ENCODE data around the gene NPSR1. TPM values are rescaled to one million over a fixed set of nuclear protein-coding genes. Genes with fewer than 3 reads are reported as not detected.

Gene NPSR1
- total and polyA plus RNA-seq, 2 experiments from 2014 or later: not detected

GRCh38 chr7:34718867-34719266 lies 60.8 kb downstream of the NPSR1 start:
- no peaks in the 10 kb centered on the region for H3K9me2 ChIP-seq (replicated peaks; ENCODE audit: insufficient read depth)
- no peak overlapping the region for H2AFZ ChIP-seq
- WGBS (ENCODE audit: low lambda C conversion rate, missing lambda C conversion rate): 25% methylated on average over 1 of the region's 1 CpG
- H3K27me3 ChIP-seq: no peaks in the 10 kb centered on the region
- H4K20me1 ChIP-seq (ENCODE audit: insufficient read depth, poor library complexity, severe bottlenecking): no peaks in the 10 kb centered on the region
- no peak for TF ChIP-seq EZH2phosphoT487 (IDR thresholded peaks at IDR 0.05; ENCODE audit: low read depth, severe bottlenecking, unreplicated experiment)
- H3K4me3 ChIP-seq: no peak overlapping the region
- H3K79me2 ChIP-seq: no peaks in the 10 kb centered on the region
- no peaks in the 10 kb centered on the region for H3K4me1 ChIP-seq (ENCODE audit: insufficient read depth)
- H3K36me3 ChIP-seq (replicated peaks; ENCODE audit: insufficient read depth, low read depth): no peaks in the 10 kb centered on the region
- H3K9me3 ChIP-seq (ENCODE audit: low read depth): no peaks in the 10 kb centered on the region
- H3K27ac ChIP-seq: no peak overlapping the region
- H3K4me2 ChIP-seq: peak overlapping the region; percentile 24
- no peak for DNase-seq (ENCODE audit: low spot score)

GRCh38 chr7:34719636-34720035 lies 61.6 kb downstream of the NPSR1 start:
- no peaks in the 10 kb centered on the region for H3K9me3 ChIP-seq (ENCODE audit: low read depth)
- 94% methylated on average over 3 of the region's 3 CpGs for WGBS (ENCODE audit: low lambda C conversion rate, missing lambda C conversion rate)
- H2AFZ ChIP-seq: no peak overlapping the region
- TF ChIP-seq EZH2 (IDR thresholded peaks at IDR 0.05; ENCODE audit: borderline replicate concordance) (no peak), EZH2phosphoT487 (IDR thresholded peaks at IDR 0.05; ENCODE audit: low read depth, severe bottlenecking, unreplicated experiment) (no peak), CTCF (IDR thresholded peaks at IDR 0.05; ENCODE audit: poor library complexity) (no peak)
- no peaks in the 10 kb centered on the region for H4K20me1 ChIP-seq (ENCODE audit: insufficient read depth, poor library complexity, severe bottlenecking)
- H3K36me3 ChIP-seq (replicated peaks; ENCODE audit: insufficient read depth, low read depth): no peaks in the 10 kb centered on the region
- H3K9me2 ChIP-seq (replicated peaks; ENCODE audit: insufficient read depth): no peaks in the 10 kb centered on the region
- no peak overlapping the region for H3K4me2 ChIP-seq
- no peaks in the 10 kb centered on the region for H3K27me3 ChIP-seq
- H3K4me3 ChIP-seq: no peak overlapping the region
- H3K4me1 ChIP-seq (ENCODE audit: insufficient read depth): no peaks in the 10 kb centered on the region
- H3K79me2 ChIP-seq: no peaks in the 10 kb centered on the region
- no peak for DNase-seq (ENCODE audit: low spot score)
- H3K27ac ChIP-seq: no peak overlapping the region

- Histone ChIP-seq H3K79me2 (no peaks in the 10 kb centered on the region), H3K4me3 (no peak overlapping the region), H3K4me1 (ENCODE audit: insufficient read depth) (no peaks in the 10 kb centered on the region), H3K4me2 (no peak overlapping the region), H4K20me1 (ENCODE audit: insufficient read depth, poor library complexity, severe bottlenecking) (no peaks in the 10 kb centered on the region), H3K27me3 (no peaks in the 10 kb centered on the region), H3K9me2 (replicated peaks; ENCODE audit: insufficient read depth) (no peaks in the 10 kb centered on the region), H2AFZ (no peak overlapping the region), H3K9me3 (ENCODE audit: low read depth) (no peaks in the 10 kb centered on the region), H3K27ac (no peak overlapping the region), H3K36me3 (replicated peaks; ENCODE audit: insufficient read depth, low read depth) (no peaks in the 10 kb centered on the region)
- TF ChIP-seq CTCF (IDR thresholded peaks at IDR 0.05; ENCODE audit: poor library complexity): no peak
- no peak for TF ChIP-seq EZH2 (IDR thresholded peaks at IDR 0.05; ENCODE audit: borderline replicate concordance)
- TF ChIP-seq EZH2phosphoT487 (IDR thresholded peaks at IDR 0.05; ENCODE audit: low read depth, severe bottlenecking, unreplicated experiment): no peak
- no peak for DNase-seq (ENCODE audit: low spot score)
These were observed 62.3 kb downstream of the NPSR1 start for GRCh38 chr7:34720289-34720688.

- Histone ChIP-seq H2AFZ (no peak overlapping the region), H3K27ac (no peak overlapping the region), H3K4me2 (no peak overlapping the region), H3K9me2 (replicated peaks; ENCODE audit: insufficient read depth) (no peaks in the 10 kb centered on the region), H3K9me3 (ENCODE audit: low read depth) (no peaks in the 10 kb centered on the region), H3K4me1 (ENCODE audit: insufficient read depth) (no peaks in the 10 kb centered on the region), H3K27me3 (no peaks in the 10 kb centered on the region), H3K36me3 (replicated peaks; ENCODE audit: insufficient read depth, low read depth) (no peaks in the 10 kb centered on the region), H3K79me2 (no peaks in the 10 kb centered on the region), H3K4me3 (no peak overlapping the region), H4K20me1 (ENCODE audit: insufficient read depth, poor library complexity, severe bottlenecking) (no peaks in the 10 kb centered on the region)
- TF ChIP-seq EZH2phosphoT487 (IDR thresholded peaks at IDR 0.05; ENCODE audit: low read depth, severe bottlenecking, unreplicated experiment): no peak
- no peak for TF ChIP-seq CTCF (IDR thresholded peaks at IDR 0.05; ENCODE audit: poor library complexity)
- TF ChIP-seq EZH2 (IDR thresholded peaks at IDR 0.05; ENCODE audit: borderline replicate concordance): no peak
- no peak for DNase-seq (ENCODE audit: low spot score)
These were observed 65.3 kb downstream of the NPSR1 start for GRCh38 chr7:34723338-34723737.

All from hepatocyte (in vitro differentiated cells).